H1 (cell line): ENCODE results near the gene OCRL. TPM values are rescaled to one million over a fixed set of nuclear protein-coding genes. Genes with fewer than 3 reads are reported as not detected.

Experiments
- KDM1A ChIP-seq: fragments of 200-600, 300-600 bp; sonication (generic); IDR thresholded peaks from 2 replicates; pipeline ENCODE4 v1.7.1; 2016; ENCODE audit warnings: mild to moderate bottlenecking, low read length, borderline replicate concordance
- POLR2A ChIP-seq, 2 experiments: IDR thresholded peaks; 1 replicate in 1 of 2; 2 replicates in 1 of 2; pipeline ENCODE4 v1.6.1; 2011; ENCODE audit warnings: low read depth in 2 of 2, low read length in 2 of 2, mild to moderate bottlenecking in 2 of 2; ENCODE audit errors: control extremely low read depth in 1 of 2
- SP1 ChIP-seq: IDR thresholded peaks from 2 replicates; pipeline ENCODE4 v1.6.1; 2011; ENCODE audit warnings: low read depth, low read length
- TEAD4 ChIP-seq: IDR thresholded peaks from 2 replicates; pipeline ENCODE4 v1.6.1; 2012; ENCODE audit warnings: low read depth, low read length, inconsistent platforms, mixed read lengths
- polyA plus RNA-seq, 7 experiments: library from polyadenylated mRNA; depleted of rRNA in 3 of 7; stranded (reverse) in 5 of 7; unstranded in 2 of 7; fragments of >200 nt in 5 of 7; fragments of 200-250 nt in 2 of 7; gene quantifications; 1 replicate in 5 of 7; 2 replicates in 1 of 7; 4 replicates in 1 of 7; pipeline versions ENCODE4 v1.2.1 to v1.2.3, GENCODE V29; 2011 to 2013; ENCODE audit warnings: missing spikeins in 2 of 7, mixed read lengths in 2 of 7
- total RNA-seq: library from RNA; stranded (reverse); fragmentation: NEBNext Ultra II Directional; extraction: Animal tissue kit (Norgen Biotek cat#: 25700); gene quantifications from 2 replicates; pipeline ENCODE4 v1.2.1, GENCODE V29; 2021
- TF ChIP-seq, protein P1 (sequence below): fragments of 300-600 bp; sonication (generic); IDR thresholded peaks from 2 replicates; pipeline ENCODE4 v1.7.1; 2012; ENCODE audit warnings: low read length, moderate library complexity, mild to moderate bottlenecking, inconsistent platforms; ENCODE audit not compliant: insufficient replicate concordance

OCRL gene
- total and polyA plus RNA-seq, 2 of the 8 experiments (the other 6 are each of a cell fraction or from before 2014, with no cell fraction given), result 12.7 to 15.1 TPM

DNA sequence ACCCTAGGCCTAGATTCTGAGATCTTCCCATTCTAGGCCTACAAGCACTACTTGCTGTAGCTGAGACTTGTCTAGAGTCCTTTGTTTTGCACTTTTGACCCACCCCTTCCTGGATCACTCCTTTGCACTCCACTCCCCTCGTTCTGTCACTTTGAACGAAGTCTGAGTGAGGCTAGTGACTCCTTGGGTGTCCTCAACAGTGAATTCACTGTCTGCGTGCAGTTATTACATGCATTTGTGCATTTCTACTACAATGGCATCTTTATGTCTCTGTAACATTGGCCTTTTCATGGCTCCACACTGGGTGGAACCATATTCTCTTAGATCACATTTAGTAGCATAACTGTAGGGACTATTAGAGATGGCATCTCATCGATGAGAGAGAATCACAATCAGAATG, 50.5 kb downstream of the OCRL start (continued):
- TF ChIP-seq, protein P1, sequence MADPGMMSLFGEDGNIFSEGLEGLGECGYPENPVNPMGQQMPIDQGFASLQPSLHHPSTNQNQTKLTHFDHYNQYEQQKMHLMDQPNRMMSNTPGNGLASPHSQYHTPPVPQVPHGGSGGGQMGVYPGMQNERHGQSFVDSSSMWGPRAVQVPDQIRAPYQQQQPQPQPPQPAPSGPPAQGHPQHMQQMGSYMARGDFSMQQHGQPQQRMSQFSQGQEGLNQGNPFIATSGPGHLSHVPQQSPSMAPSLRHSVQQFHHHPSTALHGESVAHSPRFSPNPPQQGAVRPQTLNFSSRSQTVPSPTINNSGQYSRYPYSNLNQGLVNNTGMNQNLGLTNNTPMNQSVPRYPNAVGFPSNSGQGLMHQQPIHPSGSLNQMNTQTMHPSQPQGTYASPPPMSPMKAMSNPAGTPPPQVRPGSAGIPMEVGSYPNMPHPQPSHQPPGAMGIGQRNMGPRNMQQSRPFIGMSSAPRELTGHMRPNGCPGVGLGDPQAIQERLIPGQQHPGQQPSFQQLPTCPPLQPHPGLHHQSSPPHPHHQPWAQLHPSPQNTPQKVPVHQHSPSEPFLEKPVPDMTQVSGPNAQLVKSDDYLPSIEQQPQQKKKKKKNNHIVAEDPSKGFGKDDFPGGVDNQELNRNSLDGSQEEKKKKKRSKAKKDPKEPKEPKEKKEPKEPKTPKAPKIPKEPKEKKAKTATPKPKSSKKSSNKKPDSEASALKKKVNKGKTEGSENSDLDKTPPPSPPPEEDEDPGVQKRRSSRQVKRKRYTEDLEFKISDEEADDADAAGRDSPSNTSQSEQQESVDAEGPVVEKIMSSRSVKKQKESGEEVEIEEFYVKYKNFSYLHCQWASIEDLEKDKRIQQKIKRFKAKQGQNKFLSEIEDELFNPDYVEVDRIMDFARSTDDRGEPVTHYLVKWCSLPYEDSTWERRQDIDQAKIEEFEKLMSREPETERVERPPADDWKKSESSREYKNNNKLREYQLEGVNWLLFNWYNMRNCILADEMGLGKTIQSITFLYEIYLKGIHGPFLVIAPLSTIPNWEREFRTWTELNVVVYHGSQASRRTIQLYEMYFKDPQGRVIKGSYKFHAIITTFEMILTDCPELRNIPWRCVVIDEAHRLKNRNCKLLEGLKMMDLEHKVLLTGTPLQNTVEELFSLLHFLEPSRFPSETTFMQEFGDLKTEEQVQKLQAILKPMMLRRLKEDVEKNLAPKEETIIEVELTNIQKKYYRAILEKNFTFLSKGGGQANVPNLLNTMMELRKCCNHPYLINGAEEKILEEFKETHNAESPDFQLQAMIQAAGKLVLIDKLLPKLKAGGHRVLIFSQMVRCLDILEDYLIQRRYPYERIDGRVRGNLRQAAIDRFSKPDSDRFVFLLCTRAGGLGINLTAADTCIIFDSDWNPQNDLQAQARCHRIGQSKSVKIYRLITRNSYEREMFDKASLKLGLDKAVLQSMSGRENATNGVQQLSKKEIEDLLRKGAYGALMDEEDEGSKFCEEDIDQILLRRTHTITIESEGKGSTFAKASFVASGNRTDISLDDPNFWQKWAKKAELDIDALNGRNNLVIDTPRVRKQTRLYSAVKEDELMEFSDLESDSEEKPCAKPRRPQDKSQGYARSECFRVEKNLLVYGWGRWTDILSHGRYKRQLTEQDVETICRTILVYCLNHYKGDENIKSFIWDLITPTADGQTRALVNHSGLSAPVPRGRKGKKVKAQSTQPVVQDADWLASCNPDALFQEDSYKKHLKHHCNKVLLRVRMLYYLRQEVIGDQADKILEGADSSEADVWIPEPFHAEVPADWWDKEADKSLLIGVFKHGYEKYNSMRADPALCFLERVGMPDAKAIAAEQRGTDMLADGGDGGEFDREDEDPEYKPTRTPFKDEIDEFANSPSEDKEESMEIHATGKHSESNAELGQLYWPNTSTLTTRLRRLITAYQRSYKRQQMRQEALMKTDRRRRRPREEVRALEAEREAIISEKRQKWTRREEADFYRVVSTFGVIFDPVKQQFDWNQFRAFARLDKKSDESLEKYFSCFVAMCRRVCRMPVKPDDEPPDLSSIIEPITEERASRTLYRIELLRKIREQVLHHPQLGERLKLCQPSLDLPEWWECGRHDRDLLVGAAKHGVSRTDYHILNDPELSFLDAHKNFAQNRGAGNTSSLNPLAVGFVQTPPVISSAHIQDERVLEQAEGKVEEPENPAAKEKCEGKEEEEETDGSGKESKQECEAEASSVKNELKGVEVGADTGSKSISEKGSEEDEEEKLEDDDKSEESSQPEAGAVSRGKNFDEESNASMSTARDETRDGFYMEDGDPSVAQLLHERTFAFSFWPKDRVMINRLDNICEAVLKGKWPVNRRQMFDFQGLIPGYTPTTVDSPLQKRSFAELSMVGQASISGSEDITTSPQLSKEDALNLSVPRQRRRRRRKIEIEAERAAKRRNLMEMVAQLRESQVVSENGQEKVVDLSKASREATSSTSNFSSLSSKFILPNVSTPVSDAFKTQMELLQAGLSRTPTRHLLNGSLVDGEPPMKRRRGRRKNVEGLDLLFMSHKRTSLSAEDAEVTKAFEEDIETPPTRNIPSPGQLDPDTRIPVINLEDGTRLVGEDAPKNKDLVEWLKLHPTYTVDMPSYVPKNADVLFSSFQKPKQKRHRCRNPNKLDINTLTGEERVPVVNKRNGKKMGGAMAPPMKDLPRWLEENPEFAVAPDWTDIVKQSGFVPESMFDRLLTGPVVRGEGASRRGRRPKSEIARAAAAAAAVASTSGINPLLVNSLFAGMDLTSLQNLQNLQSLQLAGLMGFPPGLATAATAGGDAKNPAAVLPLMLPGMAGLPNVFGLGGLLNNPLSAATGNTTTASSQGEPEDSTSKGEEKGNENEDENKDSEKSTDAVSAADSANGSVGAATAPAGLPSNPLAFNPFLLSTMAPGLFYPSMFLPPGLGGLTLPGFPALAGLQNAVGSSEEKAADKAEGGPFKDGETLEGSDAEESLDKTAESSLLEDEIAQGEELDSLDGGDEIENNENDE, result no peak
- TF ChIP-seq TEAD4 (no peak), KDM1A (no peak), SP1 (no peak), POLR2A (IDR thresholded peaks at IDR 0.05; ENCODE audit: control extremely low read depth in 1 of 2, low read depth in 2 of 2, low read length in 2 of 2) (no peak)
- TF ChIP-seq, all 59 proteins: peak for 0
